ENCODE data around the gene CROCC. TPM values are rescaled to one million over a fixed set of nuclear protein-coding genes. Genes with fewer than 3 reads are reported as not detected.
A peak's percentile ranks its signal among the peaks of the same experiment; 100 is the strongest.

CROCC gene
- total RNA-seq, 1 experiment from 2014 or later, result 31.3 TPM

DNA sequence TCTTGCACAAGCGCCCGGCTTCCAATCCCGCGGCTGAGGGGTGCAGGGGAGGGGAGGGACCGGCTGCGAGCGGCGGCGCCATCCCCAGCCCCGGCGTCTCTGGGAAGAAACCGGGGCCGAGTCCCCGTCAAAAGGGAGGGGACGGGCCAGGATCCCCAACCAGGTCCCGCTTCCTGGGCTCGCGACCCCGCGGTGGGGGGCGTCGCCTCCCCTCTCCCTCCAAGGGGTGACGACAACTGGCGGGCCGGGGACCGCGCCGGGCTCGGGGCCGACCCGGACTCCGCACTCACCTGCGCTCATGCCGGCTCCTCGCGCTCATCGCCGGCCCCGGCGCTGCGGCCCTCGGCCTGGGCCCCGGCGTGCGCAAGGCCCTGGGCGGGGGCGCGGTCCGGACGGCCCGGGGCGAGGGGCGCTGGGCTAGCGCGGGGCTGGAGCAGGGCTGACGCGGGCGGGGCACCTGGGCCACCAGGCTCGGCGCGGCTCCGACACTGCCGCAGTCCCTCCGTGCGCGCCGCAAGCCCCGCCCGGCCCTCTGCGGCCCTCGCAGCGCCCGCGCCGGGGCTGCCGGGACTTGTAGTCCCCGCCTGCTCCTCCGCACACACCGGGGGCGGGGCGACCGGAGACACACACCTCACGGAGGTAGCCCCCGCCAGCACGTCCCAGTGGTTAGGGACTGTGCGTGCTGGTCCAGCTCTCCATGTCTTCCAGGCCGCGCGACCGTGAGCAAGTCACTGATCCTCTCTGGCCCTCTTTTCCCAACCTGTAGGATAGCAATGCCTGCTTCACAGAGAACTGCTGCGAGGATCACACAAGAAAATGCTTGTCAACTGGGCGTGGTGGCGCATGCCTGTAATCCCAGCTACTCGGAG is 89.9 kb downstream of the CROCC start, which contains the start of gene ATP13A2:
Gene ATP13A2 (minus strand): TSS at position 490 of the 869 bp plus-strand sequence. CDS start 190 bp downstream, at position 300.
- DNase-seq (ENCODE audit: low read depth), result peak; percentile 89

DNA sequence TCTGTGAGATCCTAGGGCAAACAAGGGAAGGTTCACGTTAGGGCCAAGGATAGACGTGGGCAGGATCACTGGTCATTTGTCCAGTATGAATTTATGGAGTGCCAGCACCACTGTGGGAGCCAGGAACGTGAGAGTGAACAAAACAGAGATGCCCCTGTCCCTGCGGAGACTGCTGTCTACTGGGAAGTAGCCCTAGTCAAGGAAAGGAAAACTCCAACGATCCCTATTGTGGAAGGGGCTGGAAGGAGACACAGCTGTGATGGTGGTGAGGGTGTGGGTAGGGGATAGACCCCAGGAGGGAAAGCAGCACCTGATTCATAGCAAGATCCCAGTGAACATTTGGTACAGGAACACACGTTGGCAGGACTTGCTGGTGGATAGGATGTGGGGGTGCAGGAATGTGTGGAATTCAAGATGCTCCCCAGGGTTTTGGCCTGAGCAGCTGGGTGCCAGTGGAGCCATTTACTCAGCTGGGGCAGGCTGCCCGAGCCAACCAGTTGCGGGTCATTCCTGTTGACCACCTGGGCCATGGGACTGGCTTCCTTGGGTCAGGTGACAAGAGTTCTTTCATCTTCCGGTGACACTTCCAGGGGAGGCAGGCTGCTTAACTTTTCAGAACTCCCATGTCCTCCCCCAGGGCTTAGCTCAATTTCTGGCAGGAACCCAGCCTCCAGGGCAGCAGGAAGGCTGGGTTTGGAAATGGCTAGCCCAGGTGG is 91.2 kb downstream of the CROCC start:
- peak; percentile 88 for DNase-seq (ENCODE audit: low read depth)

DNA sequence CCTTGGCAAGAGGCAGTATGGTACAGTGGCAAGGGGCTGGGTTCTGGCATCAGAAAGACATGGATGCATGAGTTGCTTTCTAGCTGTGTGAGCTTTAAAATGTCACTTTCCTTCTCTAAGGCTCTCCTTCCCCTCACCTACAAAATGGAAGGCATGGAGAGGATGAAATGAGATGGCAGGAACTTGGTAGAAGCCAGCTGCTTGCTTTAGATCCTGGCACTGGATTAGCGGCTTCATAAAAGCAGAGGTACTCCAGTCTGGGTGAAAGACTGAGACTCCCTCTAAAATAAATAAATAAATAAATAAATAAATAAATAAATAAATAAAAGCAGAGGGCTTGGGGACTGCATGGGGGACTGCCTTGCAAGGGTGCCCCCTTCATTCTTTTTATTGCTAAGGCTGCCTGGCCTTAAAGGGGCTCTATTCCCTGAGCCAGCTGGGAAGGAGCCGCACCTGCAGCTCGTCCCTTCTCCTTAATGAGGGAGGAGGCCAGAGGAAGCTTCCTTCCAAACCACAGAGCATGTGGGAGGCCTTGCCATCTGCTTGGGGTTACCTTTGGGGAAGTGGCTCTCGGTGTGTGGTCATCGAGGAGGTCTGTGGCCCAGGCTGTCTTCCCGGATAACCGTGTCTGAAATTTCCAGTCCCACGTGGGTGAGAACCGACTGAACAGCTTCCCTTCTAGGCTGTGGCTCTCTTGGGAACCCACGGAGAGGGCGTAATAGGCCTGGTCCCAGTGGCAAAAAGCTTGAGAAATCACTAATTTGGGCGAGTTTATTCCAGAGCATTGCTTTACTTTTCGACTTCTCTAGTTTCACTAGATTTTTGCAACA is 92.0 kb downstream of the CROCC start:
- peak; percentile 89 for DNase-seq (ENCODE audit: low read depth)

DNA sequence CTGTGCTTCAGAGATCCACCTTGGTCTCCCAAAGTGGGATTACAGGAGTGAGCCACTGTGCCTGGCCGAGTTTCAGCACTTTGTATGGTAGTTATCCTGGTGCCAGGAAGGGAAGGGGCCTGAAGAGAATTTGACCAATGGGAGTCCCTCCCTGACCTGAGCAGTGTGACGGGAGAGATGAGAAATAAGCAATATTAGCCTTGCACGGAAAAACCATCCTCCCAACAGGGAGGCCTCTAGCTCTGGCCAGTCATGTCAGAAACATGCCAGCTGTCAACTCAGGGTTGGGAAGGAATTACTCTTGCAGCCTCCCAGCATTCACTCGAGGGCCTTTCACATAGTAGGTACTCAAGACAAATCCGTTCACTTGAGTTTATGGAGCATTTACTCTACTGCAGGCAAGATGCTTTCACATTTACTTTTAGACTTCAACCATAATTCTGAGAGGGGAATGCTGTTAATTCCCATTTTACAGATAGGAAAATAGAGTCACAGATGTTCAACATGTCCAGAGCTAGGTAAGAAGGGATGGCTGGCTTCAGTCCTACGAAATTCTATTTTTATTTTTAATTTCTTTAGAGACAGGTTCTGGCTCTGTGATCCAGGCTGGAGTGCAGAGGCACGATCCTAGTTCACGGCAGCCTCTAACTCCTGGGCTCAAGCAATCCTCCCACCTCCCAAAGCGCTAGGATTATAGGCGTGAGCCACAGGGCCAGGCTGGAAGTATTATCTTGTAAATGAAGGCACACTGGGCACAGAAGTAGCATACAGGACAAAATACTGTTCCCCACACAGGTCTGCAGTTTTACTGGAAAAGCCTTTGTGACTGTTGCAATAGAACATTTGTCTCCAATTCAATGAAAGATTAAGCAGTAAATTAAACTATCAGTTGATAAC is 93.2 kb downstream of the CROCC start:
- peak; percentile 31 for DNase-seq (ENCODE audit: low read depth)

DNA sequence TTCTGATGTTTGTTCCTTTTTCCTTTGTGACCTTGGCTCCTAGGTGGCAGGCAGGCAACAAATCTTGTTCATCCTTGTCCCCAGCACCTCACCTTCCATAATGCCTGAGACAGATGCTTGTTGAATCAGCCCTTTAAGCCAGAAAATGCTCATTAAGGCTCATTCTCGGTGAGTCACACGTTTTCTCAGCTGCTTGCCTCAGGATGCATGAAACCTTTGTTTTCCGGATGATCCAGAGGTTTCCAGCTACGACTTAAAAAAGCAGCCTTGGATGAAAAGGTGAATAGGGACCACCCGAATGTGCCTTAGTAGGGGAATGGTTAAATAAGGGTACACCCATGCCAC is 94.6 kb downstream of the CROCC start:
- DNase-seq (ENCODE audit: low read depth), result peak; percentile 89

DNA sequence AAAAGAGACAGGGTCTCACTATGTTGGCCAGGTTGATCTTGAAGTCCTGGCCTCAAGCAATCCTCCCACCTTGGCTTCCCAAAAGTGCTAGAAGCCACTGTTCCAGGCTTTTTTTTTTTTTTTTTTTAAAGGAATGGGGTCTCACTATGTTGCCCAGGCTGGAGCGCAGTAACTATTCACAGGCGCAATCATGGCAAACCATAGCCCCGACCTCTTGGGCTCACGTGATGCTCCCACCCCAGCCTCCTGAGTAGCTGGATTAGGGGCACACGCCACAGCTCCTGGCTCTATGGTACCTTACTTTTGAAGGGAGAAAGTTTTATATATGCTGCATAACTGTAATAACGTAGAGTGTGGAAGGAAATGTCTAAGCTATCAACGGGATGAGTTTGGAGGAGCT is 95.7 kb downstream of the CROCC start:
- no peak for DNase-seq (ENCODE audit: low read depth)

DNA sequence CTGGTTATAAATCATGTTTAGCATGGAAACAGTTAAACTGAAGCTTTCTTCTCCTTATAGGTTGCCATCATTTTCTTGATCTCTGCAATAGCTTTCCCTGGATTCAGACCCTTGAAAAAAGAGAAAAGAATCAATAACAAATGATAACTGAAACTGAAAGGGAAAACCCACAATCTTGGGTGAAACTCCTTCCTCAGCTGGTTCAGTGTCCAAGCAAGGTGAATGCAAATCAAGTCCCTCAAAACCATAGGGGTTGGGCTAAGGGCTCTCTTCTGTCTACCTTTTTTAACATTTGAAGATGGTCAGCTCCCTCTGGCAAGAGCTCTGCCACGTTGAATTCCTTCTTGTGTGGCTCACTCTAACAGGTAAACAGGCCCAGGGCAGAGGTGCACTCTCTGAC is 97.1 kb downstream of the CROCC start:
- DNase-seq (ENCODE audit: low read depth), result no peak

DNA sequence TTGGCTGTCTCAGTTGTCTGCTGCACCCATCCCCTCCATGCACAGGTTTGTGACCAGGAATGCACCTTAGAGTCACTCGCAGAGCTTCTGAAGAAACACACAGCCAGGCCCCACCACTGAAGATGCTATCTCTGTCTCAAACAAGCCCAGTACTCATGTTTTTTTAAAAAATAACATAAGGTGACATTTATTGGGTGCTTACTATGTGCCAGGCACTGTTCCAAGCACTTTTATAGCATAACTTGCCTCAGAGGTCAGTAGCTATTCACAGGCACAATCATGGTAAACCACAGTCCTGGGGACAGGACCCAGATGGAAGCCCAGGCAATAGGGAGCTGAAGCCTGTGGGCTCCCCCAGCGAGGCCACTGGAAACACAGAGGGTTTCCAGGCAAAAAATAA is 98.8 kb downstream of the CROCC start:
- DNase-seq (ENCODE audit: low read depth), result no peak

DNA sequence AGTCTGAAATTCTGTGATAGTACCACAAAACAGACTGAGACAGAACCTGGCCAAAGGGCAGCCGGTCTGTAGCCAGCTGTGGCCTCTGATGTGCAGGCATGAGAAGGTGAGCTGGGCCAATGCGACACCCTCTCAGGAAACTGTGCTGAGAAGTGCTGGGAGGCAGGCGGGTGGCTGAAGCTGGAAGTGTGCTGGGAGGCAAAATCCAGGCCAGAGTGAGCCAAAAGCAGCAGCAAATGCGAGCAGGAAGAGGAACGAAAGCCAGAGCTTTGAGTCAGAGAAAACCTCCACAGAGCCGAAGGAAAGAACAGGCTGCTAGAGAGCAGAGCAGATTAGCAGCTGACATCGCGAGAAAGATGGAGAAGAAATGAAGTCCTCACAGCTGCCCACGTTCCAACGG is 100.2 kb downstream of the CROCC start:
- DNase-seq (ENCODE audit: low read depth), result no peak

Other genes starting within 250 kb of the CROCC start
- 306 and 832 TPM in 2 replicates for gene RNU1-4, start 181.4 kb upstream of the CROCC start, total RNA-seq (2014; rRNA removed; shearing (Covaris generic))
- 306 and 832 TPM in 2 replicates for gene RNU1-2, start 26.0 kb upstream of the CROCC start, total RNA-seq (2014; rRNA removed; shearing (Covaris generic))
- 150 and 213 TPM in 2 replicates for gene MFAP2, start 58.7 kb downstream of the CROCC start, total RNA-seq (2014; rRNA removed; shearing (Covaris generic))
- 47.2 and 70.7 TPM in 2 replicates for gene ATP13A2, start 90.0 kb downstream of the CROCC start, total RNA-seq (2014; rRNA removed; shearing (Covaris generic))
- 313 and 339 TPM in 2 replicates for gene SDHB, start 132.1 kb downstream of the CROCC start, total RNA-seq (2014; rRNA removed; shearing (Covaris generic))
- gene PADI2, start 197.5 kb downstream of the CROCC start, total RNA-seq (2014; rRNA removed; shearing (Covaris generic)), result 0.34 and 0.89 TPM in 2 replicates